Measurements from ENCODE around the gene CNTNAP2.

Gene CNTNAP2

GRCh38 chr7:146539836-146540235, 423.2 kb downstream of the CNTNAP2 start:
- no peak for TF ChIP-seq CTCF (IDR thresholded peaks at IDR 0.05; ENCODE audit: extremely low read depth, missing control alignments)
- no peak for DNase-seq (ENCODE audit: low spot score)

- TF ChIP-seq CTCF (IDR thresholded peaks at IDR 0.05; ENCODE audit: extremely low read depth, missing control alignments) = no peak
- no peak for DNase-seq (ENCODE audit: low spot score)
These were observed 425.5 kb downstream of the CNTNAP2 start for GRCh38 chr7:146542101-146542500.

- no peak for TF ChIP-seq CTCF (IDR thresholded peaks at IDR 0.05; ENCODE audit: extremely low read depth, missing control alignments)
These were observed 428.1 kb downstream of the CNTNAP2 start for GRCh38 chr7:146544748-146545147.

GRCh38 chr7:146548816-146549215, 432.2 kb downstream of the CNTNAP2 start:
- DNase-seq (ENCODE audit: low spot score) = no peak
- no peak for TF ChIP-seq CTCF (IDR thresholded peaks at IDR 0.05; ENCODE audit: extremely low read depth, missing control alignments)

More at GRCh38 chr7:146544748-146545147, 428.1 kb downstream of the CNTNAP2 start:
- DNase-seq (ENCODE audit: low spot score) = no peak

- DNase-seq (ENCODE audit: low spot score) = no peak
- no peak for TF ChIP-seq CTCF (IDR thresholded peaks at IDR 0.05; ENCODE audit: extremely low read depth, missing control alignments)
These were observed 438.0 kb downstream of the CNTNAP2 start for GRCh38 chr7:146554556-146554955.

- TF ChIP-seq CTCF (IDR thresholded peaks at IDR 0.05; ENCODE audit: extremely low read depth, missing control alignments) = no peak
- no peak for DNase-seq (ENCODE audit: low spot score)
These were observed 441.4 kb downstream of the CNTNAP2 start for GRCh38 chr7:146557971-146558469.

- TF ChIP-seq CTCF (IDR thresholded peaks at IDR 0.05; ENCODE audit: extremely low read depth, missing control alignments) = no peak
- no peak for DNase-seq (ENCODE audit: low spot score)
These were observed 449.3 kb downstream of the CNTNAP2 start for GRCh38 chr7:146565872-146566271.
